Measurements from ENCODE around the gene SORBS1.
A peak's percentile ranks its signal among the peaks of the same experiment; 100 is the strongest.

SORBS1 gene

DNA sequence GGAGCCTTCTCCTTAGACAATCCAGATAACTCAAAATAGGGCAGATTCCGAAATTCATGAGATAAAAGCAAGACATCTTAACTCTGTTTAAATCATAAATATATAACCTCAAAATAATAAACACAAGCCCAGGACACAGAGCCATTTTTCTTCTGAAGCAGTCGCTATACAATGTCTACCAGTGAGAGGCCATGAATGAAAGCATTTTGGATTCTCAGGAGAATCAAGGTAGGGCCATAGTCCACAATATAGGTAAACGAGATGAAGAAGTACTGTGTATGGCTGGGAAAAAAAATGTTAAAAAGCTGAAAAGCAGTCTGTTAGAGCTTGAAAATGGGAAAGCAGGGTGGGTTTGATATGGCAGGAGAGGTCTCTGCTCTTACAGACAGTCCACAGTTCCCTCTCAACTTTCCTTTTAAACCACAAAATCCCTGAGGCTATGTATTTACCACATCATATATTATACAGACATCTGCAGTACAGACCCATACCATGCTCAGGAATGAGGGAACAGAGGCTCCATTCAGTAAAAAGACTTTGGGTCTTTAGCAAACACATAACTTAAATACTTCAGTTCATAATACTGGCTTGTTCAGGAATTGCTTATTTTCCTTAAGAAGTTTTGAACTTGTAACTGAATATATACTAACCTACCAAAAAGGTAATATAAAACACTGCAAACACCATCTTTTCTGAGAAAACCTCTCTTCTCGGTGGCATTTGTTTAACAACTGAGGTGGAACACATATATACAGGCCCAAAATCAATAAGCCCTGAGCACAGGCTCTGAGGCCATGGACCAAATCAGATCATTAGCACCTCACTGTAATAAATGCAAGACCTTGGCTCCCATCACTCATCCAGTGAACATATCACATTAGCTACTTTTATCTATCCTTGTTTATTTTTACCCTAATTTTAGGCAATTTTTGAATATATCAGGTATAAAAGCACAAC is 109.3 kb downstream of the SORBS1 start:
- CTCF ChIA-PET, result interaction anchor here (1.0 to 1.8 kb wide), 3 partner anchors 21 to 89 kb away, joined by 3 to 5 read pairs (median 3); no protein-coding TSS in a partner anchor
- no peak for DNase-seq (ENCODE audit: extremely low spot score)
- POLR2A ChIA-PET, result no interaction called here
- TF ChIP-seq, protein P1, sequence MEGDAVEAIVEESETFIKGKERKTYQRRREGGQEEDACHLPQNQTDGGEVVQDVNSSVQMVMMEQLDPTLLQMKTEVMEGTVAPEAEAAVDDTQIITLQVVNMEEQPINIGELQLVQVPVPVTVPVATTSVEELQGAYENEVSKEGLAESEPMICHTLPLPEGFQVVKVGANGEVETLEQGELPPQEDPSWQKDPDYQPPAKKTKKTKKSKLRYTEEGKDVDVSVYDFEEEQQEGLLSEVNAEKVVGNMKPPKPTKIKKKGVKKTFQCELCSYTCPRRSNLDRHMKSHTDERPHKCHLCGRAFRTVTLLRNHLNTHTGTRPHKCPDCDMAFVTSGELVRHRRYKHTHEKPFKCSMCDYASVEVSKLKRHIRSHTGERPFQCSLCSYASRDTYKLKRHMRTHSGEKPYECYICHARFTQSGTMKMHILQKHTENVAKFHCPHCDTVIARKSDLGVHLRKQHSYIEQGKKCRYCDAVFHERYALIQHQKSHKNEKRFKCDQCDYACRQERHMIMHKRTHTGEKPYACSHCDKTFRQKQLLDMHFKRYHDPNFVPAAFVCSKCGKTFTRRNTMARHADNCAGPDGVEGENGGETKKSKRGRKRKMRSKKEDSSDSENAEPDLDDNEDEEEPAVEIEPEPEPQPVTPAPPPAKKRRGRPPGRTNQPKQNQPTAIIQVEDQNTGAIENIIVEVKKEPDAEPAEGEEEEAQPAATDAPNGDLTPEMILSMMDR (IDR thresholded peaks at IDR 0.05; ENCODE audit: control extremely low read depth, extremely low read depth, low read depth, missing control alignments), result no peak

DNA sequence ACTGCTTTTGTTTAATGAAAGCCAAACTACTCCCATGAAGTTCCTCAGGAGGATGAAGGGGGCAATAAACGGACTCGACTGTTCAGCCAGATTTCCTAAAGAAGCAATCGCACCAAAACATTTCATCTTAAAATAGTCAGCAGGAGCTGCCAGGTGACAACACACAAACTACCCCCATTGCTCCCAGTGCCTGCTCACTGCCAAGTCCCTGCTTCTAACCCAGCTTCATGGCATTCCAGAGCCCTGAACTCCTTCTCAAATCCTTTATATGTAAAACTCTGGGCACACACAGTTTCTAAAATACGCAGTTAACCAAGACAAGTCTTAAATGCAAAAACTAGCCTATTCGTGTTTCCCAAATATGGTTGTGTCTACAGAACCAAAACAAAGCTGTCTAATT is 110.0 kb downstream of the SORBS1 start:
- TF ChIP-seq, protein P1 (IDR thresholded peaks at IDR 0.05; ENCODE audit: control extremely low read depth, extremely low read depth, low read depth, missing control alignments), result no peak
- ChIA-PET POLR2A (no interaction called here), CTCF (interaction anchor here (1.0 to 2.2 kb wide), 4 partner anchors 13 to 88 kb away, joined by 3 to 6 read pairs (median 3); no protein-coding TSS in a partner anchor)
- no peak for DNase-seq (ENCODE audit: extremely low spot score)

DNA sequence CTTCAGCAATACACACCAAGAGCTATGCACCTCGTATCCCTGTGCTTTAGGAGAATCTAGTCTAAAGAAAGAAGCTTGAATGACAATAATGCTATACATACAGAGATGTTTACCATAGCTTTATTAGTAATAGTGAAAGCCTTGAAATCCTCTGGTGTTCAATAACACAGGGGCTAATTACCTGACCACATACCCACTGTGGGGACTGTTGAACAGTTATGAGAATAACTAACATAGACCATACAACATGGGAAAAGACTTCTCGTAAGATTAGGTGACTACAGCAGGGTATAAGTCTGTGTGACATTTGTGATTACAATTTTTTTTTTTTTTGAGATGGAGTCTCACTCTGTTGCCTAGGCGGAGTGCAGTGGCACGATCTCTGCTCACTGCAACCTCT is 111.0 kb downstream of the SORBS1 start:
- ChIA-PET CTCF (interaction anchor here (1.1 to 2.2 kb wide), 4 partner anchors 11 to 75 kb away, joined by 3 to 6 read pairs (median 4); no protein-coding TSS in a partner anchor), POLR2A (no interaction called here)
- TF ChIP-seq, protein P1 (IDR thresholded peaks at IDR 0.05; ENCODE audit: control extremely low read depth, extremely low read depth, low read depth, missing control alignments), result no peak
- DNase-seq (ENCODE audit: extremely low spot score), result no peak

DNA sequence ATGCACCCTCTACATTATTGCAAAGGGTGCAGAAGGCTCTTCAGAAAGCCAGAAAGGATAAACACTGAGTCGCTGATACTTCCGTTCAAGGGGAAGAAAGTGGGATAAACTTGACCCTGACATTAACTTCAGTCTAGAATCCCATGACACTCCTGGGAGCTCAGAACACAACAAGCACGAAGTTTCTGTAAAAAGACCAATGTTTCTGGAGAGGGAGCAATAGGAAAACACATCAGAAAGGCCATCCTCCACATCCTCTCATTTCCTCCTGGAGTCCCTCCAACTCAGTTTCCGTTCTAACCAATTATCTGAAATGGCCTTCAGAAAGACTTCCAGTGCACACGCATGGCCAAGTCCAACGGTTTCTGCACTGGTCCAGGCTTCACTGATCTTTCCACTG is 113.5 kb downstream of the SORBS1 start:
- TF ChIP-seq, protein P1 (IDR thresholded peaks at IDR 0.05; ENCODE audit: control extremely low read depth, extremely low read depth, low read depth, missing control alignments), result no peak
- DNase-seq (ENCODE audit: extremely low spot score), result no peak
- ChIA-PET CTCF (interaction anchor here (1.1 to 11.3 kb wide), 7 partner anchors 10 to 200 kb away, joined by 3 to 217 read pairs (median 12); no protein-coding TSS in a partner anchor), POLR2A (no interaction called here)

DNA sequence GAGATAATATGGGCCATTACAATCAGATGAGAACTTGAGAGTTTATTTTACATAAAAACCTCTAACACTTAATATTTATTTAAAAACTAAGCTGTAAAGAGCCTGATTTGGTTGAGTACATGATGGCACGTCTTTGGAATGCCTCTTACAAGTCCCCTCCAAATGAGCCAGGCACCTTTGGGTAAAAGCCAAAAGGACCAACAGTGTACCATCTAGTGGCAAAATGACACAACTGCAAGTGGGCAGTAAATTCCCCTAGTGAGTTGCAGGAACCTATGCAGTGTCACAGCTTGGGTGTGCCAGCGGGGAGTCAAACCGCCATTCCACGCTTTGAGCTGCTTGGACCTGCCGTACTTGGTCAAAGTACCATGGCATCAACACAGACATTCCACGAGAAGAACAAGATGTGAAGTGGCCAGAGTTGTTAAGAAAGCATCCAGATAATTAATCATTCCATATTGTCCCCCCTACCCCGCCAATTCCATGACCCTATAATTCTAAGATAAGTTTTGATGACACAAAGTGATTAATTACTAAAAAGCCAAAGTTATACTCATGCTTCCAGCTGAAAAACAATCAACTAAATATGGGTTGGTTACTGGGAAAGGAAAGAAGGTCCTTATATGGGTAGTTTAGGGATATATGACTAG is 115.2 kb downstream of the SORBS1 start:
- CTCF ChIA-PET, result interaction anchor here (0.6 to 11.3 kb wide), 38 partner anchors 8 to 334 kb away, joined by 3 to 217 read pairs (median 4); no protein-coding TSS in a partner anchor
- DNase-seq (ENCODE audit: extremely low spot score), result peak; percentile 73
- TF ChIP-seq, protein P1 (IDR thresholded peaks at IDR 0.05; ENCODE audit: control extremely low read depth, extremely low read depth, low read depth, missing control alignments), result peak; percentile 86
- POLR2A ChIA-PET, result no interaction called here

DNA sequence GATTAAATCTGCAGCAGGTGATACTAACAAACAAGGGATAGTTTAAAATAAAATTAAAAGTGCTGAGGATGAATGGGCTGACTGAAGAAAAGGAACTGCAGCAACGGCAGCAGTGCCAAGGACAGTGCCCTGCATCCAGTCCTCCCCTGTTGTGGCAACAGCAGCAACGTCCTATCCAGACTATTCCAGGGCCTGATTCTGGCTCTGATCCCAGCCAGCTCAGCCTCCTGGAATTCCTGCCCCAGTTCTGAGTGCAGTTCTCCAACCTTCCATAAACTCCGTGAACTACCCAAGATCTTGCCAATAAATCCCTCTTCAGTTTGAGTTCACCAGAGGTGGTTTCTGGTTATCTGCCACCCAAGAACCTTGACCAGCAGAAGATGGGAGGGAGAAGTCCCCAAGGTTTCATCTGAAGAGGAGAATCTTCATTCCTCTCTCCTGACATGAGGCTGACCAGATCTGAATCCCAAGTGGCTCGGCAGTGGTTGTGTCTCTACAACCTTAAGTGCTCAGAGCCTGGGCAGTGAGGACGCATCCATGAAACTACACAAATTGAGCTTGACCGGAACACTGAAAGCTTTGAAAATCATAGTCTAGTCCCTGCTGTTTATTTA is 115.8 kb downstream of the SORBS1 start:
- TF ChIP-seq, protein P1 (IDR thresholded peaks at IDR 0.05; ENCODE audit: control extremely low read depth, extremely low read depth, low read depth, missing control alignments), result peak; percentile 16
- no peak for DNase-seq (ENCODE audit: extremely low spot score)
- POLR2A ChIA-PET, result no interaction called here
- CTCF ChIA-PET, result interaction anchor here (0.6 to 11.3 kb wide), 29 partner anchors 8 to 320 kb away, joined by 3 to 217 read pairs (median 5); no protein-coding TSS in a partner anchor
